Fibroblast of lung (primary cell): ENCODE data around the gene GLDC. TPM values are rescaled to one million over a fixed set of nuclear protein-coding genes. Genes with fewer than 3 reads are reported as not detected.

Source experiments
- DNase-seq, 2 donors: peaks; one replicate each; pipeline versions ENCODE4 v3.0.0 to v3.0.0-alpha.2; 2010; ENCODE audit warnings: low read depth in 2 of 2
- H2AFZ ChIP-seq: 2 replicates; pipeline ENCODE4 v1.5.1; 2012; ENCODE audit warnings: low read length, control low read depth, inconsistent platforms
- H3K27ac ChIP-seq: 2 replicates; pipeline ENCODE4 v1.5.1; 2011; ENCODE audit warnings: low read length, control low read depth; ENCODE audit not compliant: insufficient read depth
- H3K27me3 ChIP-seq: 2 replicates; pipeline ENCODE4 v1.5.1; 2011; ENCODE audit warnings: mild to moderate bottlenecking, low read length; ENCODE audit not compliant: control insufficient read depth, insufficient read depth
- H3K36me3 ChIP-seq: 2 replicates; pipeline ENCODE4 v1.5.1; 2011; ENCODE audit warnings: low read length; ENCODE audit not compliant: control insufficient read depth, insufficient read depth
- H3K4me1 ChIP-seq: 2 replicates; pipeline ENCODE4 v1.5.1; 2011; ENCODE audit warnings: low read length; ENCODE audit not compliant: control insufficient read depth, insufficient read depth; ENCODE audit errors: extremely low read depth
- H3K4me2 ChIP-seq: 2 replicates; pipeline ENCODE4 v1.5.1; 2011; ENCODE audit warnings: low read length, control low read depth; ENCODE audit not compliant: insufficient read depth; ENCODE audit errors: extremely low read depth
- H3K4me3 ChIP-seq, 4 experiments: fragments of 200-600 bp in 1 of 4; sonication (generic) in 1 of 4; replicated peaks in 1 of 4; 2 replicates each; pipeline ENCODE4 v1.5.1; 2011 to 2016; ENCODE audit warnings: low read length in 4 of 4, low read depth in 3 of 4, mild to moderate bottlenecking in 3 of 4, control low read depth in 2 of 4, inconsistent platforms in 1 of 4, mixed read lengths in 1 of 4; ENCODE audit not compliant: insufficient read depth in 1 of 4; ENCODE audit errors: control extremely low read depth in 1 of 4
- H3K79me2 ChIP-seq: 2 replicates; pipeline ENCODE4 v1.5.1; 2012; ENCODE audit warnings: mild to moderate bottlenecking, low read length, inconsistent platforms; ENCODE audit not compliant: control insufficient read depth, insufficient read depth
- H3K9ac ChIP-seq: 2 replicates; pipeline ENCODE4 v1.5.1; 2011; ENCODE audit warnings: mild to moderate bottlenecking, low read length, control low read depth; ENCODE audit not compliant: insufficient read depth
- H3K9me3 ChIP-seq: 2 replicates; pipeline ENCODE4 v1.5.1; 2012; ENCODE audit warnings: low read depth, low read length; ENCODE audit not compliant: control insufficient read depth, insufficient read depth
- H4K20me1 ChIP-seq: 2 replicates; pipeline ENCODE4 v1.5.1; 2011; ENCODE audit warnings: low read length; ENCODE audit not compliant: control insufficient read depth, insufficient read depth; ENCODE audit errors: extremely low read depth
- EZH2 ChIP-seq: IDR thresholded peaks from 2 replicates; pipeline ENCODE4 v1.5.1; 2012; ENCODE audit warnings: low read length, control low read depth, mild to moderate bottlenecking; ENCODE audit errors: missing control alignments
- polyA plus RNA-seq, 2 donors: library from polyadenylated mRNA; depleted of rRNA in 1 of 2; stranded (reverse) in 1 of 2; unstranded in 1 of 2; fragments of >200 nt; gene quantifications; 2 replicates each; pipeline ENCODE4 v1.2.1, GENCODE V29; 2011 to 2012; ENCODE audit warnings: missing spikeins in 1 of 2
- total RNA-seq: library from RNA; depleted of rRNA; stranded (reverse); fragments of >200 nt; gene quantifications from 2 replicates; pipeline ENCODE4 v1.2.1, GENCODE V29; 2014
- TF ChIP-seq, protein P1 (sequence below), 2 donors: IDR thresholded peaks in 1 of 2; conservative IDR thresholded peaks in 1 of 2; 1 replicate in 1 of 2; 2 replicates in 1 of 2; pipeline ENCODE4 v1.5.1; 2011 to 2012; ENCODE audit warnings: low read length in 2 of 2, control low read depth in 1 of 2, inconsistent platforms in 1 of 2, low read depth in 1 of 2, mild to moderate bottlenecking in 1 of 2

Gene GLDC
- total and polyA plus RNA-seq, 2 donors (not counting 1 experiment from before 2014, with no cell fraction given): 0.45 to 0.83 TPM

DNA sequence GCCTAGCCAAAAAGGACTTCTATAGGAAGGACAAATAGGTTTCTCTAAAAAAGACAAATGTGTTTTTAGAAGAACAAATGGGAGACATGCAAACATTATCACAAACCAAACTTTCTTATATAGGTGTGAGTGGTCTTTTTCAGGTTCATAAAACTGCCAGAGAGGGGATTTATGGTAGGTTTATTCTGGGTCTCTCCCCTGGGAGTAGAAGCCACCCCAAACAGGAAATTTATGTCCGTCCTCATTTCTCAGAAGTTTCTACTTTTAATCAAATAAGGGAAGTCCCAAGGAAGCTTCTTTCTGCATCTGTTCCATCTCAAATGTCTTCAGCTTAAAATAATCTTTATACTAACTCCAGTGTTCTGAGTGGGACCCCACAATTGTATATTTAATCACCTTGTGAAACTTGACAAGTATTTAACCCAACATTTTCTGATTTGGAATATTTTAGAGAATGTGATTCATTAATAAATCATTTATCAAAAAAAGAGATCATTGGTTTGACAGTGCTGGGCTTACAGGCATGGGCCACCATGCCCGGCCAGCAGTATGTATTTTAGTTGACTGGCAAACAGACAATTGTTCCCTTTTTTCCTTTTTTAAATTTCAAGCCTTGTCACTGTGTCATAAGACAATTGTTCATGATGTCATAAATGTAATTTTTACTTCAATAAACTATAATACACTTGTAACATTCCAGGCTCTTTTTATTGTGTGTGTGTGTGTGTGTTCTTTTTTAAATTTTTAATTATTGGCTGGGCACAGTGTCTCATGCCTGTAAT lies 44.6 kb upstream of the GLDC start:
- no peak for DNase-seq
- H3K4me3 ChIP-seq: no peak overlapping the region
- no peaks in the 10 kb centered on the region for H3K27me3 ChIP-seq
- H3K36me3 ChIP-seq: no peaks in the 10 kb centered on the region
- H3K27ac ChIP-seq: no peak overlapping the region
- no peaks in the 10 kb centered on the region for H3K9me3 ChIP-seq
- H3K4me2 ChIP-seq: no peak overlapping the region
- H4K20me1 ChIP-seq: no peaks in the 10 kb centered on the region
- TF ChIP-seq EZH2: no peak
- TF ChIP-seq, protein P1, sequence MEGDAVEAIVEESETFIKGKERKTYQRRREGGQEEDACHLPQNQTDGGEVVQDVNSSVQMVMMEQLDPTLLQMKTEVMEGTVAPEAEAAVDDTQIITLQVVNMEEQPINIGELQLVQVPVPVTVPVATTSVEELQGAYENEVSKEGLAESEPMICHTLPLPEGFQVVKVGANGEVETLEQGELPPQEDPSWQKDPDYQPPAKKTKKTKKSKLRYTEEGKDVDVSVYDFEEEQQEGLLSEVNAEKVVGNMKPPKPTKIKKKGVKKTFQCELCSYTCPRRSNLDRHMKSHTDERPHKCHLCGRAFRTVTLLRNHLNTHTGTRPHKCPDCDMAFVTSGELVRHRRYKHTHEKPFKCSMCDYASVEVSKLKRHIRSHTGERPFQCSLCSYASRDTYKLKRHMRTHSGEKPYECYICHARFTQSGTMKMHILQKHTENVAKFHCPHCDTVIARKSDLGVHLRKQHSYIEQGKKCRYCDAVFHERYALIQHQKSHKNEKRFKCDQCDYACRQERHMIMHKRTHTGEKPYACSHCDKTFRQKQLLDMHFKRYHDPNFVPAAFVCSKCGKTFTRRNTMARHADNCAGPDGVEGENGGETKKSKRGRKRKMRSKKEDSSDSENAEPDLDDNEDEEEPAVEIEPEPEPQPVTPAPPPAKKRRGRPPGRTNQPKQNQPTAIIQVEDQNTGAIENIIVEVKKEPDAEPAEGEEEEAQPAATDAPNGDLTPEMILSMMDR (conservative IDR thresholded peaks at IDR 0.05 in 1 of 2, IDR thresholded peaks at IDR 0.05 in 1 of 2; ENCODE audit: low read depth in 1 of 2, low read length in 2 of 2): no peak
- H3K4me1 ChIP-seq: no peaks in the 10 kb centered on the region
- no peak overlapping the region for H2AFZ ChIP-seq
- no peaks in the 10 kb centered on the region for H3K79me2 ChIP-seq
- no peak overlapping the region for H3K9ac ChIP-seq

DNA sequence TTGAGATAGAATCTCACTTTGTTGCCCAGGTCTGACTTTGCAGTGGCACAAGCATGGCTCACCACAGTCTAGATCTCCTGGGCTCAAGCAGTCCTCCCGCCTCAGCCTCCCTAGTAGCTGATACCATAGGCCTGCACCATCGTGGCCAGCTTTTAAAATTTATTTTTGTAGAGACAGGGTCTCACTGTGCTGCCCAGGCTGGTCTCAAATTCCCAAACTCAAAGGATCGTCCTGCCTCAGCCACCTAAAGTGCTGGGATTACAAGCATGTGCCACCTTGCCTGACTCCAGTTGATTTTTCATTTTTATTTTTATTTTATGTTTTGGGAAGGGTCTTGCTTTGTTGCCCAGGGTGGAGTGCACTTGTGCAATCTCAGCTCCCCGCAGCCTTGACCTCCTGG lies 41.7 kb upstream of the GLDC start:
- no peak overlapping the region for H3K9ac ChIP-seq

DNA sequence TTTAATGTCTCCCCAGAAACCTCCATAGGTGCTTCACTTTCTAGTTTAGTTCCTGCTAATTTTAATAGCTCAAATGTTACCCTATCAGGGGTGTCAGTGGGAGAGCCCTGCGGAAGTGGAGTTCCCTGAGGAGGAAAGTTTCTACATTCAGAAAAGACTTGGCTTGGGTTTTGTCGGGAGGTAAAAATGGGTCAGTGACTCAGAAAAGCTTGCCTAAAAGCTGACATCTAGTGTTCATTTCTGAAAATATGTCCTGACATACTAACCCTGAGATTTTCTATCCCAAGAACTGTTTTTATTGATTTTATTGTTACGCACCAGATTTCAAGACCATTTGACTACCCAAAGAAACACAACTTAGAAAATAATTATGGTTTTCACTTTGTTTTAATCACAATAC lies 40.9 kb upstream of the GLDC start:
- Histone ChIP-seq H3K36me3 (no peaks in the 10 kb centered on the region), H3K27me3 (no peaks in the 10 kb centered on the region), H3K4me3 (no peak overlapping the region), H3K27ac (no peak overlapping the region), H3K9me3 (no peaks in the 10 kb centered on the region), H2AFZ (no peak overlapping the region), H4K20me1 (no peaks in the 10 kb centered on the region), H3K9ac (no peak overlapping the region), H3K4me1 (no peaks in the 10 kb centered on the region), H3K79me2 (peaks cover 11% of the 10 kb centered on the region), H3K4me2 (no peak overlapping the region)
- peak; percentile 24 to 52 for DNase-seq
- TF ChIP-seq, protein P1 (conservative IDR thresholded peaks at IDR 0.05 in 1 of 2, IDR thresholded peaks at IDR 0.05 in 1 of 2; ENCODE audit: low read depth in 1 of 2, low read length in 2 of 2): peak in 1 of 2 donors; percentile 30
- no peak for TF ChIP-seq EZH2

More for the DNA sequence above, 41.7 kb upstream of the GLDC start:
- H3K9me3 ChIP-seq: no peaks in the 10 kb centered on the region
- no peaks in the 10 kb centered on the region for H3K4me1 ChIP-seq
- no peak overlapping the region for H3K27ac ChIP-seq
- no peak overlapping the region for H3K4me3 ChIP-seq
- no peaks in the 10 kb centered on the region for H4K20me1 ChIP-seq
- peaks cover 8% of the 10 kb centered on the region for H3K79me2 ChIP-seq
- no peak overlapping the region for H3K4me2 ChIP-seq
- no peaks in the 10 kb centered on the region for H3K27me3 ChIP-seq
- H3K36me3 ChIP-seq: no peaks in the 10 kb centered on the region
- no peak overlapping the region for H2AFZ ChIP-seq
- DNase-seq: no peak
- no peak for TF ChIP-seq EZH2
- TF ChIP-seq, protein P1 (conservative IDR thresholded peaks at IDR 0.05 in 1 of 2, IDR thresholded peaks at IDR 0.05 in 1 of 2; ENCODE audit: low read depth in 1 of 2, low read length in 2 of 2): no peak
